ENCODE data around the gene GPAM. TPM values are rescaled to one million over a fixed set of nuclear protein-coding genes. Genes with fewer than 3 reads are reported as not detected.

GPAM gene
- total and polyA plus RNA-seq, 2 of the 8 experiments (the other 6 are each of a cell fraction or from before 2014, with no cell fraction given), result 5.5 to 15.5 TPM

GRCh38 chr10:112209684-112210131 lies 26.1 kb upstream of the GPAM start:
- Histone ChIP-seq H3K79me1 (ENCODE audit: low read depth, low read length) (no peaks in the 10 kb centered on the region), H2BK15ac (ENCODE audit: low read length) (no peak overlapping the region), H2BK12ac (ENCODE audit: low read depth, low read length) (no peak overlapping the region), H3K27ac (ENCODE audit: low read depth, low read length) (no peak overlapping the region), H3K23me2 (ENCODE audit: low read depth, low read length) (no peaks in the 10 kb centered on the region), H3K4me3 (ENCODE audit: extremely low read depth in 1 of 4, insufficient read depth in 2 of 4, low read depth in 3 of 4, low read length in 4 of 4) (no peak overlapping the region), H2BK120ac (replicated peaks; ENCODE audit: low read depth, low read length) (no peak overlapping the region), H3K56ac (replicated peaks; ENCODE audit: insufficient read length, low read depth, low read length) (no peak overlapping the region), H3K9me3 (ENCODE audit: insufficient read depth in 2 of 2, low read depth in 1 of 2, low read length in 1 of 2) (no peaks in the 10 kb centered on the region), H3K4me1 (replicated peaks in 1 of 4; ENCODE audit: control insufficient read depth in 3 of 4, insufficient read depth in 4 of 4, low read length in 3 of 4) (peaks cover 0 to 3% (median 0%) of the 10 kb centered on the region in 4 experiments; a peak in 1 of 7 replicates), H3K9ac (replicated peaks in 1 of 4; ENCODE audit: extremely low read depth in 1 of 4, low read depth in 3 of 4, low read length in 3 of 4) (no peak overlapping the region), H3K36me3 (ENCODE audit: control insufficient read depth in 2 of 4, insufficient read depth in 4 of 4, low read length in 3 of 4) (no peaks in the 10 kb centered on the region), H3K4me2 (ENCODE audit: insufficient read depth in 1 of 2, low read depth in 2 of 2, low read length in 2 of 2) (no peak overlapping the region), H4K8ac (ENCODE audit: extremely low read depth, insufficient read depth, low read length) (no peak overlapping the region), H3K23ac (ENCODE audit: insufficient read length) (no peak overlapping the region), H3K27me3 (replicated peaks in 1 of 4; ENCODE audit: control insufficient read depth in 3 of 4, extremely low read depth in 1 of 4, insufficient read depth in 3 of 4, low read length in 3 of 4) (peaks cover 0 to 1% (median 0%) of the 10 kb centered on the region in 4 experiments; a peak in 1 of 7 replicates), H2BK20ac (ENCODE audit: low read length) (no peak overlapping the region), H3K18ac (ENCODE audit: extremely low read depth, low read length) (no peak overlapping the region), H3K4ac (replicated peaks; ENCODE audit: insufficient read length, low read depth, low read length) (no peak overlapping the region), H2AFZ (ENCODE audit: low read length) (no peak overlapping the region), H4K91ac (replicated peaks; ENCODE audit: insufficient read length, low read length) (no peak overlapping the region), H4K20me1 (replicated peaks in 1 of 2; ENCODE audit: control insufficient read depth in 1 of 2, insufficient read depth in 2 of 2, low read length in 2 of 2) (no peaks in the 10 kb centered on the region), H4K5ac (ENCODE audit: insufficient read length, low read depth, low read length) (no peak overlapping the region), H3K79me2 (ENCODE audit: control insufficient read depth in 1 of 2, insufficient read depth in 2 of 2, low read length in 2 of 2) (no peaks in the 10 kb centered on the region), H2AK5ac (ENCODE audit: low read depth, low read length) (no peak overlapping the region), H2BK5ac (ENCODE audit: low read depth, low read length) (no peak overlapping the region), H3K14ac (ENCODE audit: insufficient read length) (no peak overlapping the region)
- TF ChIP-seq MAX (IDR thresholded peaks at IDR 0.05) (no peak), CEBPB (IDR thresholded peaks at IDR 0.05; ENCODE audit: low read depth, low read length) (no peak), ATF3 (IDR thresholded peaks at IDR 0.05; ENCODE audit: insufficient read depth, low read depth, low read length) (no peak), HDAC2 (IDR thresholded peaks at IDR 0.05; ENCODE audit: borderline replicate concordance in 1 of 2, low read depth in 2 of 2, low read length in 2 of 2) (no peak), POU5F1 (IDR thresholded peaks at IDR 0.05; ENCODE audit: low read depth, low read length) (no peak), CHD2 (IDR thresholded peaks at IDR 0.05; ENCODE audit: low read length) (no peak), SRF (IDR thresholded peaks at IDR 0.05; ENCODE audit: low read depth, low read length) (no peak)
- 81% methylated on average over 7 of the region's 7 CpGs; no CpG with 5 or more reads in 1 of the 2 experiments for WGBS, 2 experiments (ENCODE audit: extremely low coverage in 1 of 2, insufficient coverage in 1 of 2, insufficient read length in 1 of 2, insufficient replicate concordance in 2 of 2, low coverage in 1 of 2, low lambda C conversion rate in 2 of 2, missing lambda C conversion rate in 1 of 2)
- CTCF ChIA-PET (ENCODE audit: partially characterized antibody), result interaction anchor here (1.5 kb wide), 1 partner anchor 98 kb away, joined by 6 read pairs; no protein-coding TSS in a partner anchor
- FAIRE-seq (no peak), DNase-seq (ENCODE audit: low read depth in 1 of 2, low spot score in 2 of 2) (no peak)
- POLR2A ChIA-PET (ENCODE audit: partially characterized antibody), result no interaction called here

Measured in H1 (cell line).